ENCODE measurements around the gene PHLDA2.

Gene PHLDA2

DNA sequence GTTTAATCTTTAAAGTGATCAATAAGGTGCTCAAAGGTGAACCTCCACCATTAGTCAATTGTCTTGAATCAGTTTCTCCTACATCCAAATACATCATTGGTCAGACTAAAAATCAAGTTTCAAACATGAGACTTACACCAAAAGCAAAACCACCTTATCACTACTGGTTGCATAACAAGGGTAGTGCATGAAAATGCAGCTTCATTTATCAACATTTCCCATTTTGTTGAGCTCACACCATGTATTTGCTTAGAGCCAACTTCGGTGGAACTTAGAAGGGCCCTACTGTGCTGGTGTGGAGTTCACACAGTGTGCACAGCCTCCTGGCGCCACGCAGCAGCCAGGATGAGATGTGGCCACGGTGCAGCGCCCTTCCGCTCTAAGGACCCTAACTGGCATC, 23.1 kb upstream of the PHLDA2 start:
- Histone ChIP-seq H3K4me1 (ENCODE audit: insufficient read depth, low read length) (no peaks in the 10 kb centered on the region; the same call in 1 of the 2 replicates), H3K9ac (ENCODE audit: low read depth, low read length) (no peak overlapping the region), H3K36me3 (ENCODE audit: insufficient read depth, low read length) (peaks cover 60% of the 10 kb centered on the region), H3K9me3 (ENCODE audit: control insufficient read depth, insufficient read depth, low read length) (no peaks in the 10 kb centered on the region)

DNA sequence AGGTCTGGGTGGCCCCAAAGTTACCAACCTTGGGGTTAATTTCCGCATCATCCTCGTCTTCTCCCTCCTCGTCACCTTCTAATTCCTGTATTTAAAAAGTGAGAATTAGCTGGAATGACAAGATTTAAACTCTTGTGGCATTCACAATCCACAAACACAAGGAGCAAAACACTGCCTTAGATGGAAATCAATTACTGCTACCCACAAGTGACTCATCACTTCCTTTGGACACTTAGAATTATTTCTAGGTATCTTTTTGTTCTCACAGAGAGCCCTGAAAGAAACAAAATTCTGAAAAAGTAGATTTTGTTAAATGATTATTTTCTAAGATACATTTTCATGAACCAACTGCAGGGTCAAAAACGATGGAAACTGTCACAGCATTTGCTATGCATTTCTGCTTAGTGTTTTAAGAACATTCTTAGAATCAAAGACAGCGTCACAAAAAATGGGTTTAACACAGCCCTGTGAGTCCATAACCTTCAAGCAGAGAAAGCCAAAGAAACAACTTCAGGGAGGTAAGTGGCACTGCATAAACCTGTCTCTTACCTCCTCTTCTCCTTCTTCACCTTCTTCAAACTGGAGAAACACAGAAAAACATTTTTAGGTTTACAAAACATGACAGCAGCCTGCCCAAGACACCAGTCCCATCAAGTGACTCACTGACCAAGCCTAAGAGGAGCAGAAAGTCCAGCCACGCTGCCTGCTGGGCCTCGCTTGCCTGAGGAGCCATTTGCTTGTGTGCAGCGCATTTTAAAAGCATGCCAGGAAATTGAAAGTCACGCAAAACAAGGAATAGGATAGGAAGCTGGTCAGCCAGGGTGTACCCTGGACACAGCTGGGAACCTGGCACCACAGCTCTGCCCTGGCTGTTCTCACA, 22.3 kb upstream of the PHLDA2 start:
- no peaks in the 10 kb centered on the region for H3K9me3 ChIP-seq (ENCODE audit: control insufficient read depth, insufficient read depth, low read length)
- peaks cover 6% of the 10 kb centered on the region for H3K4me1 ChIP-seq (ENCODE audit: insufficient read depth, low read length)
- H3K36me3 ChIP-seq (ENCODE audit: insufficient read depth, low read length) = peaks cover 60% of the 10 kb centered on the region
- no peak overlapping the region for H3K9ac ChIP-seq (ENCODE audit: low read depth, low read length)

DNA sequence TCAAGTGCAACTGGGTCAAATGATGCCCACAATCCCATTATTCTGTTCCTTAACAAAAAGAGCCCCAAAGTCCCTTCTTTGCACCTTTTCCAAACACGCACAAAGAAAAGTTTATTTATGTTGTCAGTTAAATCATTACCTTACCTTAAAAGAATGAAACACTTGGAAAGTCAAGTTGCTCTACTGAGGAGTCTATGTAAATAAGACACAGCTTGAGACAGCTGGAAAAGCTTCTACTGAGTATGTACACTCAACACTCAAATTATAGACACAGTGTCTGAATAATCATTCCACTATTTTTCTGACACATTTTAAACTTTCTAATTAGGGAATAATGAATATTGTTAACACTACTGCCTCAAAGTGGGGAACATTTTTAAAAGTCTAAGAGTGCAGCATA, 21.6 kb upstream of the PHLDA2 start:
- H3K9ac ChIP-seq (ENCODE audit: low read depth, low read length) = no peak overlapping the region
- peaks cover 12% of the 10 kb centered on the region for H3K4me1 ChIP-seq (ENCODE audit: insufficient read depth, low read length)
- no peaks in the 10 kb centered on the region for H3K9me3 ChIP-seq (ENCODE audit: control insufficient read depth, insufficient read depth, low read length)
- peaks cover 59% of the 10 kb centered on the region for H3K36me3 ChIP-seq (ENCODE audit: insufficient read depth, low read length)

DNA sequence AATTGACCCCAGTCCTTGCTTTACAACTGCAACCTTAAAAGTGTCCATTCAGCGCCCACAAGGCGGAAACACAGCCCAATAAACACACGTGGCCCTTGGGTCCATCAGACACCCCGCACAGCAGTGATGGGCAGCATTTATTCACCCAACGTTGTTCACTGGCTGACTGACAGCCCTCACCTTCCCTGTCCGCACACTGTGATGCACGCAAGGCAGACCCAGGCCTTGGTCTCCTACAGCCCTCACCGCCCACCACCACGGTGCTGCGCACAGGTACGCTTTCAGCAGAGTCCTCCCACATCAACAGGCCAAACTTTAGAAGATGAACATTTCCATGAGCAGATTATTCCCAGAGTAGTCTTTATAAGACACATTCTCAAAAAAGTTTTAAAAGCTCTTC, 20.7 kb upstream of the PHLDA2 start:
- H3K9ac ChIP-seq (ENCODE audit: low read depth, low read length) = no peak overlapping the region
- no peaks in the 10 kb centered on the region for H3K9me3 ChIP-seq (ENCODE audit: control insufficient read depth, insufficient read depth, low read length)
- H3K4me1 ChIP-seq (ENCODE audit: insufficient read depth, low read length) = peaks cover 20% of the 10 kb centered on the region
- H3K36me3 ChIP-seq (ENCODE audit: insufficient read depth, low read length) = peaks cover 52% of the 10 kb centered on the region

DNA sequence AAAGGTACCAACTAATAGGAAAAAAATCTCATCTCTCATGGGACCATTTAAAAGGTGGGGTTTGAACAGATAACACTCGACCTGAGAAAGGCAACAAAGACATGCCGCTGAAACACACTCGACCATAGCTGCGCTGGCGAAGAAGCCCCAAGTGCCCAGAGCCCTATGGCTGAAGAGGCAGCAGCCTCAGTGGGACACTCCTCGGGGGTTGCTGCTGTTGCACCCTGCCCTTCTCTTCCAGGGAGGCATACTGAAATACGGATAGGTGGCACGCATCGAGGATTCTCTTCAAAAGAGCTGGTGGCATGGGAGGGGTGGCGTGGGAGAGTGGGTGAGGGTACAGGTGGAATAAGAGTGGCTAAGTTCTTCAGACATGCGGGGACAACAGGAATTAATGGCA, 18.5 kb upstream of the PHLDA2 start:
- Histone ChIP-seq H3K4me1 (ENCODE audit: insufficient read depth, low read length) (peaks cover 23% of the 10 kb centered on the region), H3K9ac (ENCODE audit: low read depth, low read length) (no peak overlapping the region), H3K9me3 (ENCODE audit: control insufficient read depth, insufficient read depth, low read length) (no peaks in the 10 kb centered on the region), H3K36me3 (ENCODE audit: insufficient read depth, low read length) (peaks cover 43% of the 10 kb centered on the region)

DNA sequence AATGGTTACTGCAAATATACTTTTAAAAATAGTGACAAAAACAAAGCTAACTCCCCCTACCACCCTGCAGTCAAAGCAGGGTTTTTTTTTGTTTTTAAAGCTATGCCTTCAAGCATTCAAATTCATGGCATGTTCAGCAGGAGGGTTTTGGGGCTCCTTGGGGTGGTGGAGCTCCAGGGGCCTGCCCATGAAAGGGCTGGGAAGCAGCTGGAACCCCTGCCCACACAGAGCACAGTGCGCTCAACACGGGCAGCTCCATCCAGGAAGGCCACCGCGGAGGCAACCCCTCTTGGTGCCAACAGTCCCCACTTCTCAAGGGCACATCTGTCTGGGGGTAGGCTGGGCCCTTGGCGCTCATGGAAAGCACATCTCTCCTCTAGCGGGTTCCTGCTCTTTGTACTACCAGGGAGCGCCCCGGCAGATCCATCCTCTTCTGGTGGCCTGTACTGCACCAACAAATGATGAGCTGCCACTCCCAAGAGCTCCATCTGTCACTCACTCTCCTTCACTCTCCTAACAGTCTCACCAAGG, 16.6 kb upstream of the PHLDA2 start:
- Histone ChIP-seq H3K9me3 (ENCODE audit: control insufficient read depth, insufficient read depth, low read length) (no peaks in the 10 kb centered on the region), H3K36me3 (ENCODE audit: insufficient read depth, low read length) (peaks cover 24% of the 10 kb centered on the region), H3K4me1 (ENCODE audit: insufficient read depth, low read length) (peaks cover 23% of the 10 kb centered on the region), H3K9ac (ENCODE audit: low read depth, low read length) (no peak overlapping the region)

DNA sequence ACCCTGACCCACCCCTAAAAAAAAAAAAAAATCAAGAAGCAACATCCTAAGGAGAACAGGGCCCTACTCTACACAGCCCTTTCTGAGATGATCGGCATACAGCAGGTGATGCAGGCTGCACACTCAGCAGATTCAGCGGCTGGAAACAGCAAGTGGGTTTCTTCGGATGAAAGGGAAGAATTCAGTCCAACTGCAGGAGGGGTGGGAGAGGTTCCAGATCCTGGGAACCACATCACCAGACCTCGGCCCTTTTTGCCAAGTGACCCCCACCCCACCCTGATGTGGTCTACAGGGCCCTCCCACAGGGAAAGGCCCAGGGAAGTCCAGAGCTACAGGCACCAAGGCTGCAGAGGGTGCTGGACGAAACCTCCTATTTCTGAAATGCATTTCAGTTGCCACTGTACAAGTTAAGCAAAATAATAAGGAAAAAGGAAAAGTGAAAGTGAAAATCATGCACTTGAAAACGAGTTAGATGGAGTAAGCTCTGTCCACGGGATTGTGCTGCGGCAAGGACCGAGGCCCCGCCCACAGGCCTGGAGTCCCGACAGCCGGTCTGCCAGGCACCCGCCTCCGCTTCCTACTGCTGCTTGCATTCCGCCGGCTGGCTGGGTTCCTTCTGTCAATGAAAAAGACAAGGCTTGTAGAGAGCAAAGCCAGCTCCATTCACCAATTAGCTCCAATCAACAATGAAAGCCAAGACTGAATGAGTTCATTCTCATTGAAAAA, 16.0 kb upstream of the PHLDA2 start:
- Histone ChIP-seq H3K36me3 (ENCODE audit: insufficient read depth, low read length) (peaks cover 23% of the 10 kb centered on the region), H3K4me1 (ENCODE audit: insufficient read depth, low read length) (peaks cover 23% of the 10 kb centered on the region), H3K9ac (ENCODE audit: low read depth, low read length) (no peak overlapping the region), H3K9me3 (ENCODE audit: control insufficient read depth, insufficient read depth, low read length) (no peaks in the 10 kb centered on the region; the same call in 1 of the 2 replicates)

DNA sequence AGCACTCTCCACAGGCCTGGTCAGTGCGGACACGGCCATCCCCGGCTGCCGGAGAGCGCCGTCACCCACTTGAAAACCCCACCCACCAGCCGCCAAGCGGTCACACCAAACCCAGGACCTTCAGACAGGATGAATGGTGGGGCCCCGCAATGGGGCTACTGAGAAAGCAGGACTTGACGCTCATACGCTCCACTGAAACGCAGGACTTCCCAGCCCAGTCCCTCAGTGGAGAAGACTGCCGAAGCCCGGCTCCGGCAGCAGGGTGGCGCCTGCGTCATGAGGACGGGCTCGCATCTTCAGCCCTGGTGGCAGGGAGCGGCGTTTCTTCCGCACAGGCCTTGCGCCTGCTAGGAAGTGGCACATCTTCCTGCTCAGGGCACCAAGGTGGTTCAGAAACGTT, 15.3 kb upstream of the PHLDA2 start:
- H3K36me3 ChIP-seq (ENCODE audit: insufficient read depth, low read length) = peaks cover 22% of the 10 kb centered on the region

DNA sequence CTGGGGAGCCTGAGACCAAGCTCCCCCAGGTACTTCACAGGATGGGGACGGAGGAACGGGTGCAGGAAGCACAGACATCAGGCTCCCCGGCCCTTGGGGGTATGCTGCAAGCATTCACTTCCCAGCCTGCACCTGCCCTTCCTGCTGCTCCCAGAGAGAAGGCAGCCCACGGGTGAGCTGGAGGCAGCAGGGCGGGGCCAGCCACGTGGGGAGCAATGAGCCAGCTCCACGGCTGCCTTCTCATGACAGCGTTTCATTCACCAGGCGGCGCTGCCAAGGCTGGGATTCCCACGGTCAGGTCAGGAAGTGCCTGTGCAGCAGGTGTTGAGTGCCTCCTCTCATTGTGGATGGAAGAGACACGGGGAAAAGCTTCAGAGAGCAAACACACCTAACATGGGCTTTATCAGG, 14.5 kb upstream of the PHLDA2 start:
- Histone ChIP-seq H3K4me1 (ENCODE audit: insufficient read depth, low read length) (peaks cover 23% of the 10 kb centered on the region), H3K9me3 (ENCODE audit: control insufficient read depth, insufficient read depth, low read length) (peaks cover 3% of the 10 kb centered on the region; the same call in 1 of the 2 replicates), H3K9ac (ENCODE audit: low read depth, low read length) (no peak overlapping the region), H3K36me3 (ENCODE audit: insufficient read depth, low read length) (peaks cover 17% of the 10 kb centered on the region)

More for the DNA sequence above, 15.3 kb upstream of the PHLDA2 start:
- H3K9me3 ChIP-seq (ENCODE audit: control insufficient read depth, insufficient read depth, low read length) = no peaks in the 10 kb centered on the region; the same call in 1 of the 2 replicates
- peaks cover 23% of the 10 kb centered on the region for H3K4me1 ChIP-seq (ENCODE audit: insufficient read depth, low read length)
- H3K9ac ChIP-seq (ENCODE audit: low read depth, low read length) = no peak overlapping the region

DNA sequence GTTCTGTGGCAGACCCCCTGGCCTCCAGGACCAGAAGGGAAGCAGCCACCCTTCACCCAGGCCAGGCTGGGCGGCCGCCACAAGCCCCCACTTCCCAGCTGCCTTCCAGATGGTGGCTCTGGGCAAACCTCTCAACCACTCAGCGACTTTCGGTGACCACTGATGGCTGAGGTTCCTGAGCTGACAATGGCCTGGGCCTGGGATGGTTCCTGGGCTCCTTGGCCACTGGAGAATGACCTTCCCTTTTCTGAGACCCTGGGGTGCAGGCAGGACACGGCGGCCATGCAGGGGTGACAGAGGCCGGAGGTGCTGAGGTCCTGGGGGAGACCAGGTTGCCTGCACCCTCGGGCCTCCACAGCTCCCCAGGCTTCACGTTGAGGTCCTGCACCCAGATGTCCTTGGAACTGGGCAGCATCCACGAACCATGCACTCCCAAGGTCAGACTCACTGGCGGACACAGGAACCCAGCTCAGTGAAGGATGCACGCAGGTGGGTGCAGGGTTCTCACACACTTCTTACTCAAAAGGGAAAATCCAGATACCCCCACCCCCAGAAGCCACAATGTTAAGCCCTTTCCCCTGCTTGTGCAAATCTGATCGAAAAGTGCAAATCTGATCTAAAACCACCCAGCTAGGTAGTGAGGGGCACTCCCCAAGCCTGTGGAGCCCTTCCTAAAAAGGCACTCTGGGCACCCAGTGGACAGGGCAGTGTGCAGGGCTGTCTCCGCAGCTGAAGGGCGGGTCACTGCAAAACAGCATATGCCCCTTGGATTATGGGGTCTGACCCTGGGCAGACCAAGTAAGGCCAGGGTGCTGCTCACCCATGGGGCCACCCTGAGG, 13.9 kb upstream of the PHLDA2 start:
- peaks cover 23% of the 10 kb centered on the region for H3K4me1 ChIP-seq (ENCODE audit: insufficient read depth, low read length)
- H3K9me3 ChIP-seq (ENCODE audit: control insufficient read depth, insufficient read depth, low read length) = peaks cover 8% of the 10 kb centered on the region; the same call in 1 of the 2 replicates
- H3K9ac ChIP-seq (ENCODE audit: low read depth, low read length) = no peak overlapping the region
- H3K36me3 ChIP-seq (ENCODE audit: insufficient read depth, low read length) = peaks cover 14% of the 10 kb centered on the region

DNA sequence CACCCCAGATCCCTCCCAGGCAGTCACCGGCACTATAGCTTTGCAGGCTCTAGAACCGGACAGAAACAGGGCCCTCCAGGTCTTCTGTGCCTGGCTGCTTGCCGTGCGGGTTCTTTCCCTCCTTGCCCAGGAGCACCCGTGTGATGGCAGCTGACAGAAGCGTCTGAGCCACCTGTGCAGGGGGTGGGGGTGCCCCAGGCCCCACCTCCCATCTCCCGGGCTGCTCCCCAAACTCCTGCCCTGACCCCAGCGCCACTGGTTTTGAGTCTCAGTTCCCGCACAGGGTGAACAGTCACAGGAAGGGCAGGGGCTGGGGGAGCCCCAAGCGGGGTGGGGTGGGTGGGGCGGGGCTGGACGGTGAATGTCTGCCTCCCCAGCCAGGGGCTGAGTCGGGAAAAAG, 13.2 kb upstream of the PHLDA2 start:
- H3K9ac ChIP-seq (ENCODE audit: low read depth, low read length) = no peak overlapping the region
- peaks cover 23% of the 10 kb centered on the region for H3K4me1 ChIP-seq (ENCODE audit: insufficient read depth, low read length)
- peaks cover 13% of the 10 kb centered on the region; the same call in 1 of the 2 replicates for H3K9me3 ChIP-seq (ENCODE audit: control insufficient read depth, insufficient read depth, low read length)
- peaks cover 12% of the 10 kb centered on the region for H3K36me3 ChIP-seq (ENCODE audit: insufficient read depth, low read length)

DNA sequence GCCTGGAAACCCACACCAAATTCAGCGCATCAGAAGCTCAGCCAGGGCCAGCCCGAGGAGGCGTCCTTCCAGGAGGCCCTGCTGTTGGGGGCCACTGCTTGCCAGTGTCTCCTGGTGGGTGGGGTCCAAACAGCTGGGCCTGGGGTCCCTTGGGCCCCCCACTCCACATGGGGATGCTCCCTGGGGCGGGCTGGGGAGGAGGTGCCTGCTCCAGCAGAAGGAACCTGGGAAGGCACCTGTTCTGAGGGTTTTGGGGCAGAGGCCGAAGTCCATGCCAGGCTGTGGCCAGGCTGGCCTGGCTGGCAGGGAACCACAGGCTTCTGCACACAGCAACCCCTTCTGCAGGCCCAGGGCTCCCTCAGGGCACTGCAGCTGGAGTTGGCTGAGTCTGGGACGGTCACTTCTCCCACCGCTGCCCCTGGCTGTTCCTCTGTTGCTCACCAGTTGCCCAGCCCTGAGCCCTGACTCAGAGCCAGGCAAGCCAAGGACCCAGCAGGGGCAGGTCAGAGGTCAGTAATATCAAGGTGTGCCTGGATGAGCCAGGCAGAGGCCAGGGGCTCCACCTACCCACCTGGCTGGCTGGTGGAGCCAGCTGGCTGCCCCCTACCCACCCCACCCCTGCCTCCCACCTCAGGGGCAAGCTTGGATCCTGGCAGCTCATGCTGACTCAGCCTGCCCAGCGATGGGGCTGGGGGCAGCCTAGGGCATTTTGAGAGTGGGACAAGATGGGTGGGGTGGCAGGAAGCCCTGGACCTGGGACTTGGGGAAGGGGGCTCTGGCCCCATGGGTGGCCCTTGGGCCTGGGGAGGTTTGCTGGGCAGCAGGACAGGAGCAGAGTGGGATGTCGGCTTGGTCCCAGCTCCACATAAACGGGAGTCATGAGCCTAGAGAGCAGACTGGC, 12.0 kb upstream of the PHLDA2 start:
- Histone ChIP-seq H3K36me3 (ENCODE audit: insufficient read depth, low read length) (peaks cover 10% of the 10 kb centered on the region), H3K9ac (ENCODE audit: low read depth, low read length) (no peak overlapping the region), H3K4me1 (ENCODE audit: insufficient read depth, low read length) (peaks cover 14% of the 10 kb centered on the region), H3K9me3 (ENCODE audit: control insufficient read depth, insufficient read depth, low read length) (peaks cover 13% of the 10 kb centered on the region; the same call in 1 of the 2 replicates)
